ENCODE measurements around the gene POM121L2.

GRCh38 chr6:27333642-27334040 is 21.6 kb upstream of the POM121L2 start:
- TF ChIP-seq POLR2A (conservative IDR thresholded peaks at IDR 0.05) (no peak), CREB1 (IDR thresholded peaks at IDR 0.05) (no peak), CREB1 (CRISPR knock-in tag; IDR thresholded peaks at IDR 0.05) (no peak)
